ENCODE results near the gene FAM3D. TPM values are rescaled to one million over a fixed set of nuclear protein-coding genes. Genes with fewer than 3 reads are reported as not detected.

FAM3D gene
- total RNA-seq, 1 experiment from 2014 or later, result 0.32 TPM

- DNase-seq (ENCODE audit: low read depth, low spot score), result no peak
- intact Hi-C loops (cut with micrococcal nuclease), result no loop called here
Measured at GRCh38 chr3:58667229-58667628, 655 bp upstream of the FAM3D start.

GRCh38 chr3:58665405-58665804 is 1.2 kb downstream of the FAM3D start:
- H3K4me3 ChIP-seq (replicated peaks in 1 of 2; ENCODE audit: low read depth in 1 of 2, low read length in 2 of 2), result no peak overlapping the region
- CTCF ChIA-PET, result no interaction called here

More at GRCh38 chr3:58667229-58667628, 655 bp upstream of the FAM3D start:
- H3K9ac ChIP-seq (ENCODE audit: low read length), result no peak overlapping the region
- H4K20me1 ChIP-seq (ENCODE audit: insufficient read depth), result no peaks in the 10 kb centered on the region
- no peaks in the 10 kb centered on the region for H3K9me2 ChIP-seq (ENCODE audit: insufficient read depth)
- H3K27me3 ChIP-seq (ENCODE audit: insufficient read depth, low read length), result peaks cover 20% of the 10 kb centered on the region
- no peak for ATAC-seq
- no peaks in the 10 kb centered on the region for H3K9me3 ChIP-seq (ENCODE audit: control insufficient read depth in 1 of 2, insufficient read depth in 1 of 2, low read depth in 1 of 2, low read length in 2 of 2)
- H3K36me3 ChIP-seq (ENCODE audit: control insufficient read depth in 1 of 2, insufficient read depth in 2 of 2, low read length in 2 of 2), result no peaks in the 10 kb centered on the region
- no peak for TF ChIP-seq CTCF (IDR thresholded peaks at IDR 0.05 in 2 of 3, conservative IDR thresholded peaks at IDR 0.05 in 1 of 3; ENCODE audit: borderline replicate concordance in 1 of 3, insufficient read depth in 1 of 3, low read depth in 2 of 3, low read length in 2 of 3)
- BruUV-seq (replicated peaks), result no TSS peak
- CTCF ChIA-PET, result no interaction called here
- H3K4me2 ChIP-seq (ENCODE audit: low read length), result no peak overlapping the region
- POLR2A ChIA-PET, result no interaction called here
- no peaks in the 10 kb centered on the region for H3K79me2 ChIP-seq (ENCODE audit: insufficient read depth, low read length)
- H3K4me1 ChIP-seq (ENCODE audit: control insufficient read depth in 1 of 2, insufficient read depth in 2 of 2, low read length in 2 of 2), result peaks cover 0 to 5% of the 10 kb centered on the region in 2 experiments; a peak in 1 of 4 replicates
- no peak overlapping the region for H3K4me3 ChIP-seq (replicated peaks in 1 of 2; ENCODE audit: low read depth in 1 of 2, low read length in 2 of 2)
- no peak overlapping the region for H2AFZ ChIP-seq (ENCODE audit: low read depth, low read length, poor library complexity, severe bottlenecking)
- RAD21 ChIA-PET (ENCODE audit: low non-redundant PET in 1 of 2, low total read pairs in 2 of 2, uncharacterized antibody in 2 of 2, unreplicated experiment in 2 of 2), result no interaction called here
- no peak overlapping the region for H3K27ac ChIP-seq (ENCODE audit: low read depth, low read length)

More at GRCh38 chr3:58665405-58665804, 1.2 kb downstream of the FAM3D start:
- ATAC-seq, result no peak
- Histone ChIP-seq H2AFZ (ENCODE audit: low read depth, low read length, poor library complexity, severe bottlenecking) (no peak overlapping the region), H3K4me1 (ENCODE audit: control insufficient read depth in 1 of 2, insufficient read depth in 2 of 2, low read length in 2 of 2) (peaks cover 0 to 5% of the 10 kb centered on the region in 2 experiments; a peak in 1 of 4 replicates), H3K9me2 (ENCODE audit: insufficient read depth) (no peaks in the 10 kb centered on the region), H3K79me2 (ENCODE audit: insufficient read depth, low read length) (no peaks in the 10 kb centered on the region), H3K36me3 (ENCODE audit: control insufficient read depth in 1 of 2, insufficient read depth in 2 of 2, low read length in 2 of 2) (no peaks in the 10 kb centered on the region), H3K4me2 (ENCODE audit: low read length) (no peak overlapping the region), H3K9me3 (ENCODE audit: control insufficient read depth in 1 of 2, insufficient read depth in 1 of 2, low read depth in 1 of 2, low read length in 2 of 2) (no peaks in the 10 kb centered on the region), H3K9ac (ENCODE audit: low read length) (no peak overlapping the region), H3K27ac (ENCODE audit: low read depth, low read length) (no peak overlapping the region), H4K20me1 (ENCODE audit: insufficient read depth) (no peaks in the 10 kb centered on the region), H3K27me3 (ENCODE audit: insufficient read depth, low read length) (peaks cover 9% of the 10 kb centered on the region; the same call in 1 of the 2 replicates)
- DNase-seq (ENCODE audit: low read depth, low spot score), result no peak
- POLR2A ChIA-PET, result no interaction called here
- intact Hi-C loops (cut with micrococcal nuclease), result no loop called here
- RAD21 ChIA-PET (ENCODE audit: low non-redundant PET in 1 of 2, low total read pairs in 2 of 2, uncharacterized antibody in 2 of 2, unreplicated experiment in 2 of 2), result no interaction called here
- TF ChIP-seq CEBPB (IDR thresholded peaks at IDR 0.05; ENCODE audit: low read depth) (no peak), TCF7L2 (IDR thresholded peaks at IDR 0.05; ENCODE audit: borderline replicate concordance, extremely low read depth, insufficient read depth, insufficient read length) (no peak), POLR2AphosphoS5 (IDR thresholded peaks at IDR 0.05; ENCODE audit: low read depth, low read length) (no peak), SP1 (IDR thresholded peaks at IDR 0.05; ENCODE audit: low read depth) (no peak), ATF3 (IDR thresholded peaks at IDR 0.05) (no peak)
- BruUV-seq (replicated peaks), result no TSS peak
